HG03378 (cell line): Measurements from ENCODE around the gene TROAP.
"Not testable (repeated sequence)": the region's sequence is repeated elsewhere in the genome, so short reads cannot be mapped to it uniquely, and the experiment has no call there.

Source experiments
- ATAC-seq: cut with Tn5 transposase; IDR thresholded peaks from one replicate; pipeline ENCODE4 v1.9.1; 2021; ENCODE audit warnings: mild to moderate bottlenecking, moderate library complexity; ENCODE audit not compliant: unreplicated experiment

TROAP gene

GRCh38 chr12:49294086-49294803 is 28.8 kb upstream of the TROAP start:
- ATAC-seq: no peak

- ATAC-seq: no peak
Observed at GRCh38 chr12:49294804-49295081, 28.3 kb upstream of the TROAP start.

- no peak for ATAC-seq
Observed at GRCh38 chr12:49295082-49295936, 27.7 kb upstream of the TROAP start, which contains the start of gene PRPH. PRPH (plus strand) TSS chr12:49295147; CDS start chr12:49295201, 54 bp downstream.

GRCh38 chr12:49296034-49296835 is 26.8 kb upstream of the TROAP start:
- no peak for ATAC-seq

- no peak for ATAC-seq
Observed at GRCh38 chr12:49296836-49297694, 26.0 kb upstream of the TROAP start.

- no peak for ATAC-seq
Observed at GRCh38 chr12:49297695-49298060, 25.4 kb upstream of the TROAP start.

GRCh38 chr12:49298160-49298559 is 24.9 kb upstream of the TROAP start:
- ATAC-seq: no peak

- ATAC-seq: no peak
Observed at GRCh38 chr12:49301760-49302159, 21.3 kb upstream of the TROAP start.

- no peak for ATAC-seq
Observed at GRCh38 chr12:49304161-49304560, 18.9 kb upstream of the TROAP start.

- ATAC-seq: no peak
Observed at GRCh38 chr12:49305762-49306510, 17.1 kb upstream of the TROAP start.

- no peak for ATAC-seq
Observed at GRCh38 chr12:49309386-49309785, 13.7 kb upstream of the TROAP start.

- ATAC-seq: not testable (repeated sequence)
Observed at GRCh38 chr12:49310451-49311000, 12.5 kb upstream of the TROAP start.

GRCh38 chr12:49314811-49315210 is 8.2 kb upstream of the TROAP start:
- no peak for ATAC-seq

GRCh38 chr12:49317118-49317517 is 5.9 kb upstream of the TROAP start:
- not testable (repeated sequence) for ATAC-seq

GRCh38 chr12:49320411-49321103 is 2.5 kb upstream of the TROAP start:
- ATAC-seq: not testable (repeated sequence)

GRCh38 chr12:49322367-49322707 is 718 bp upstream of the TROAP start:
- no peak for ATAC-seq

- ATAC-seq: no peak
Observed at GRCh38 chr12:49323524-49324097, 556 bp downstream of the TROAP start.

- ATAC-seq: no peak
Observed at GRCh38 chr12:49325606-49326005, 2.6 kb downstream of the TROAP start.

- ATAC-seq: no peak
Observed at GRCh38 chr12:49327368-49327767, 4.3 kb downstream of the TROAP start.
